ENCODE measurements around the gene PAQR3. TPM values are rescaled to one million over a fixed set of nuclear protein-coding genes. Genes with fewer than 3 reads are reported as not detected.

The PAQR3 gene
- total and polyA plus RNA-seq, 2 of the 8 experiments (the other 6 are each of a cell fraction or from before 2014, with no cell fraction given), result 28.9 to 35.2 TPM

DNA sequence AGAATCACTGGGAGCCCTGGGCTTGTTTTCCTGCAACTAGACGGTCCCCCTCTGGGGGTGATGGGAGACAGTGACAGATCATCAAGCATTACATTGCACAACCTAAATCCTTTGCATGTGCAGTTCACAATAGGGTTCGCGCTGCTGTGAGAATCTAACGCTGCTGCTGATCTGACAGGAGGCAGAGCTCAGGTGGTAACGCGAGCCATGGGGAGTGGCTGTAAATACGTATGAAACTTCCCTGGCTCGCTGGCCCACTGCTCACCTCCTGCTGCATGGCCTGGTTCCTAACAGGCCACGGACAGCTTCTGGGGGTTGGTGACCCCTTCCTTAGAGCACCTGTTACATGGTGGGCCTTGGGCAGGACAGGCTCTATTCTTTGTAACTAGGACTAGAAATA is 10.4 kb downstream of the PAQR3 start:
- H3K23me2 ChIP-seq (ENCODE audit: low read depth, low read length), result no peaks in the 10 kb centered on the region
- no peak overlapping the region for H4K5ac ChIP-seq (ENCODE audit: insufficient read length, low read depth, low read length)
- H2BK5ac ChIP-seq (ENCODE audit: low read depth, low read length), result no peak overlapping the region
- H2BK20ac ChIP-seq (ENCODE audit: low read length), result no peak overlapping the region
- CTCF ChIA-PET (ENCODE audit: partially characterized antibody), result no interaction called here
- no peak overlapping the region for H2AFZ ChIP-seq (ENCODE audit: low read length)
- no peaks in the 10 kb centered on the region for H3K79me2 ChIP-seq (ENCODE audit: control insufficient read depth in 1 of 2, insufficient read depth in 2 of 2, low read length in 2 of 2)
- POLR2A ChIA-PET (ENCODE audit: partially characterized antibody), result no interaction called here
- 91% methylated on average over 9 of the region's 9 CpGs; no CpG with 5 or more reads in 1 of the 2 experiments for WGBS, 2 experiments (ENCODE audit: extremely low coverage in 1 of 2, insufficient coverage in 1 of 2, insufficient read length in 1 of 2, insufficient replicate concordance in 2 of 2, low coverage in 1 of 2, low lambda C conversion rate in 2 of 2, missing lambda C conversion rate in 1 of 2)
- H3K4me2 ChIP-seq (ENCODE audit: insufficient read depth in 1 of 2, low read depth in 2 of 2, low read length in 2 of 2), result no peak overlapping the region
- no peak overlapping the region for H2BK12ac ChIP-seq (ENCODE audit: low read depth, low read length)
- no peaks in the 10 kb centered on the region for H3K4me1 ChIP-seq (replicated peaks in 1 of 4; ENCODE audit: control insufficient read depth in 3 of 4, insufficient read depth in 4 of 4, low read length in 3 of 4)
- DNase-seq (ENCODE audit: low read depth in 1 of 2, low spot score in 2 of 2), result no peak
- H3K27ac ChIP-seq (ENCODE audit: low read depth, low read length), result no peak overlapping the region
- no peaks in the 10 kb centered on the region; the same call in 1 of the 2 replicates for H3K79me1 ChIP-seq (ENCODE audit: low read depth, low read length)
- no peak overlapping the region for H3K18ac ChIP-seq (ENCODE audit: extremely low read depth, low read length)
- no peak overlapping the region for H3K23ac ChIP-seq (ENCODE audit: insufficient read length)
- H2AK5ac ChIP-seq (ENCODE audit: low read depth, low read length), result no peak overlapping the region
- TF ChIP-seq MAFK (IDR thresholded peaks at IDR 0.05; ENCODE audit: low read depth, low read length) (no peak), POLR2AphosphoS5 (IDR thresholded peaks at IDR 0.05; ENCODE audit: low read depth, low read length) (no peak), BRCA1 (IDR thresholded peaks at IDR 0.05; ENCODE audit: low read depth, low read length) (no peak), BCL11A (IDR thresholded peaks at IDR 0.05; ENCODE audit: low read depth in 2 of 2, low read length in 2 of 2) (no peak), GABPA (IDR thresholded peaks at IDR 0.05; ENCODE audit: borderline replicate concordance, insufficient read depth, low read length) (no peak), CTBP2 (IDR thresholded peaks at IDR 0.05; ENCODE audit: borderline replicate concordance, insufficient read depth, insufficient read length, low read length) (no peak)
- H3K36me3 ChIP-seq (ENCODE audit: control insufficient read depth in 2 of 4, insufficient read depth in 4 of 4, low read length in 3 of 4), result peaks cover 5 to 39% (median 8%) of the 10 kb centered on the region in 4 experiments; a peak in 7 of 8 replicates
- H4K91ac ChIP-seq (replicated peaks; ENCODE audit: insufficient read length, low read length), result no peak overlapping the region
- H3K56ac ChIP-seq (replicated peaks; ENCODE audit: insufficient read length, low read depth, low read length), result no peak overlapping the region
- H3K9ac ChIP-seq (replicated peaks in 1 of 4; ENCODE audit: extremely low read depth in 1 of 4, low read depth in 3 of 4, low read length in 3 of 4), result no peak overlapping the region
- no peaks in the 10 kb centered on the region for H3K27me3 ChIP-seq (replicated peaks in 1 of 4; ENCODE audit: control insufficient read depth in 3 of 4, extremely low read depth in 1 of 4, insufficient read depth in 3 of 4, low read length in 3 of 4)
- no peak overlapping the region for H3K4ac ChIP-seq (replicated peaks; ENCODE audit: insufficient read length, low read depth, low read length)
- no peak overlapping the region for H3K4me3 ChIP-seq (ENCODE audit: extremely low read depth in 1 of 4, insufficient read depth in 2 of 4, low read depth in 3 of 4, low read length in 4 of 4)
- FAIRE-seq, result no peak
- H4K20me1 ChIP-seq (replicated peaks in 1 of 2; ENCODE audit: control insufficient read depth in 1 of 2, insufficient read depth in 2 of 2, low read length in 2 of 2), result peaks cover 0 to 2% of the 10 kb centered on the region in 2 experiments
- H2BK15ac ChIP-seq (ENCODE audit: low read length), result no peak overlapping the region
- no peak overlapping the region for H3K14ac ChIP-seq (ENCODE audit: insufficient read length)
- H2BK120ac ChIP-seq (replicated peaks; ENCODE audit: low read depth, low read length), result no peak overlapping the region
- H4K8ac ChIP-seq (ENCODE audit: extremely low read depth, insufficient read depth, low read length), result no peak overlapping the region
- no peaks in the 10 kb centered on the region for H3K9me3 ChIP-seq (ENCODE audit: insufficient read depth in 2 of 2, low read depth in 1 of 2, low read length in 1 of 2)

All from H1 (cell line).